ENCODE data around the gene RELN. TPM values are rescaled to one million over a fixed set of nuclear protein-coding genes. Genes with fewer than 3 reads are reported as not detected.

RELN gene
- total RNA-seq, 1 experiment from 2014 or later = 0.48 TPM

- Histone ChIP-seq H3K36me3 (ENCODE audit: low read depth) (no peaks in the 10 kb centered on the region), H2AFZ (no peak overlapping the region), H3K9me2 (ENCODE audit: insufficient read depth) (no peaks in the 10 kb centered on the region), H3K4me1 (replicated peaks; ENCODE audit: insufficient read depth) (no peaks in the 10 kb centered on the region), H3K79me2 (ENCODE audit: low read depth) (no peaks in the 10 kb centered on the region), H3K4me3 (no peak overlapping the region), H3K4me2 (no peak overlapping the region), H3F3A (ENCODE audit: insufficient read depth, low read depth) (no peaks in the 10 kb centered on the region), H3K27ac (no peak overlapping the region), H3K9me3 (ENCODE audit: insufficient read depth, low read depth) (no peaks in the 10 kb centered on the region), H4K20me1 (ENCODE audit: insufficient read depth) (no peaks in the 10 kb centered on the region), H3K27me3 (ENCODE audit: insufficient read depth, low read depth) (peaks cover 62% of the 10 kb centered on the region)
- TF ChIP-seq EZH2 (IDR thresholded peaks at IDR 0.05; ENCODE audit: low read depth) (no peak), CTCF (conservative IDR thresholded peaks at IDR 0.05) (no peak)
- ChIA-PET POLR2A (ENCODE audit: unreplicated experiment) (no interaction called here), CTCF (no interaction called here)
- no TSS peak for BruUV-seq (replicated peaks)
- intact Hi-C loops (cut with micrococcal nuclease; ENCODE audit: unreplicated experiment) = loop anchor here (2.0 to 5.0 kb wide), 2 partner anchors 307 to 712 kb away; no protein-coding TSS in a partner anchor
- no peak for DNase-seq
Measured at GRCh38 chr7:103445228-103446048, 544.0 kb downstream of the RELN start.

GRCh38 chr7:103439661-103440060 lies 549.8 kb downstream of the RELN start:
- no peak overlapping the region for H3K4me3 ChIP-seq
- H3K36me3 ChIP-seq (ENCODE audit: low read depth) = no peaks in the 10 kb centered on the region
- ChIA-PET CTCF (no interaction called here), POLR2A (ENCODE audit: unreplicated experiment) (no interaction called here)
- H3K4me1 ChIP-seq (replicated peaks; ENCODE audit: insufficient read depth) = no peaks in the 10 kb centered on the region
- H3K27me3 ChIP-seq (ENCODE audit: insufficient read depth, low read depth) = peaks cover 33% of the 10 kb centered on the region
- BruUV-seq (replicated peaks) = no TSS peak
- H3F3A ChIP-seq (ENCODE audit: insufficient read depth, low read depth) = no peaks in the 10 kb centered on the region
- TF ChIP-seq EZH2 (IDR thresholded peaks at IDR 0.05; ENCODE audit: low read depth) = no peak
- no peak for TF ChIP-seq CTCF (conservative IDR thresholded peaks at IDR 0.05)
- H3K9me3 ChIP-seq (ENCODE audit: insufficient read depth, low read depth) = no peaks in the 10 kb centered on the region
- no peak overlapping the region for H3K27ac ChIP-seq
- no peak overlapping the region for H2AFZ ChIP-seq
- intact Hi-C loops (cut with micrococcal nuclease; ENCODE audit: unreplicated experiment) = no loop called here
- H4K20me1 ChIP-seq (ENCODE audit: insufficient read depth) = no peaks in the 10 kb centered on the region
- no peak overlapping the region for H3K4me2 ChIP-seq
- no peaks in the 10 kb centered on the region for H3K9me2 ChIP-seq (ENCODE audit: insufficient read depth)
- no peaks in the 10 kb centered on the region for H3K79me2 ChIP-seq (ENCODE audit: low read depth)
- DNase-seq = no peak

GRCh38 chr7:103437623-103438022 lies 551.8 kb downstream of the RELN start:
- no peak overlapping the region for H3K27ac ChIP-seq
- no peak overlapping the region for H3K4me3 ChIP-seq
- ChIA-PET CTCF (no interaction called here), POLR2A (ENCODE audit: unreplicated experiment) (no interaction called here)
- intact Hi-C loops (cut with micrococcal nuclease; ENCODE audit: unreplicated experiment) = no loop called here
- no TSS peak for BruUV-seq (replicated peaks)
- H3K9me2 ChIP-seq (ENCODE audit: insufficient read depth) = no peaks in the 10 kb centered on the region
- no peak for TF ChIP-seq CTCF (conservative IDR thresholded peaks at IDR 0.05)
- TF ChIP-seq EZH2 (IDR thresholded peaks at IDR 0.05; ENCODE audit: low read depth) = no peak
- H3K36me3 ChIP-seq (ENCODE audit: low read depth) = no peaks in the 10 kb centered on the region
- no peak overlapping the region for H3K4me2 ChIP-seq
- H3K27me3 ChIP-seq (ENCODE audit: insufficient read depth, low read depth) = peaks cover 14% of the 10 kb centered on the region; the same call in 1 of the 2 replicates
- no peaks in the 10 kb centered on the region for H3F3A ChIP-seq (ENCODE audit: insufficient read depth, low read depth)
- no peaks in the 10 kb centered on the region for H3K79me2 ChIP-seq (ENCODE audit: low read depth)
- DNase-seq = no peak
- no peaks in the 10 kb centered on the region for H3K4me1 ChIP-seq (replicated peaks; ENCODE audit: insufficient read depth)
- H3K9me3 ChIP-seq (ENCODE audit: insufficient read depth, low read depth) = no peaks in the 10 kb centered on the region
- H2AFZ ChIP-seq = no peak overlapping the region
- no peaks in the 10 kb centered on the region for H4K20me1 ChIP-seq (ENCODE audit: insufficient read depth)
